Adrenal gland (tissue), 5 donors: ENCODE data around the gene CRYBG1.

ENCODE experiments used
- CTCF ChIP-seq, 6 experiments: fragments of 450-650 bp in 4 of 6; fragments of 200-600 bp in 2 of 6; sonication (generic) in 1 of 6; IDR thresholded peaks; 1 replicate in 5 of 6; 2 replicates in 1 of 6; pipeline versions ENCODE4 v1.5.1 to v1.8.0; 2016 to 2021; ENCODE audit warnings: antibody characterized with exemption in 6 of 6, mild to moderate bottlenecking in 2 of 6, moderate library complexity in 1 of 6
- POLR2A ChIP-seq, 2 donors: fragments of 450-650 bp; IDR thresholded peaks; one replicate each; pipeline ENCODE4 v1.6.1; 2017; ENCODE audit warnings: antibody characterized with exemption in 2 of 2, mild to moderate bottlenecking in 2 of 2, moderate library complexity in 1 of 2
- donor health status: DM: no; HTN: no; CAD: no.

GRCh38 chr6:106533054-106533453, 172.5 kb downstream of the CRYBG1 start:
- no peak for TF ChIP-seq CTCF (IDR thresholded peaks at IDR 0.05)
- no peak for TF ChIP-seq POLR2A (IDR thresholded peaks at IDR 0.05)
